Neural cell (in vitro differentiated cells): ENCODE data around the gene ZSWIM1. TPM values are rescaled to one million over a fixed set of nuclear protein-coding genes. Genes with fewer than 3 reads are reported as not detected.

ENCODE experiments used
- H2AFZ ChIP-seq: fragments of 200-600, 300-800 bp; sonication (generic), shearing (Covaris generic); 2 replicates; pipeline ENCODE4 v1.6.0; 2014; ENCODE audit warnings: low read depth, mild to moderate bottlenecking, antibody characterized with exemption, low read length, moderate library complexity
- H3F3A ChIP-seq: fragments of 200-600 bp; shearing (Covaris generic); 2 replicates; pipeline ENCODE4 v1.6.1; 2016; ENCODE audit warnings: mild to moderate bottlenecking, moderate library complexity, mixed read lengths, antibody characterized with exemption, low read length; ENCODE audit not compliant: insufficient read depth, poor library complexity, severe bottlenecking
- H3K27ac ChIP-seq: fragments of 200-600, 300-800 bp; sonication (generic), shearing (Covaris generic); 2 replicates; pipeline ENCODE4 v1.5.1; 2014; ENCODE audit warnings: mild to moderate bottlenecking, low read length, moderate library complexity
- H3K27me3 ChIP-seq: fragments of 300-800, 200-600 bp; sonication (generic), shearing (Covaris generic); 2 replicates; pipeline ENCODE4 v1.6.0; 2014; ENCODE audit warnings: mild to moderate bottlenecking, low read depth, low read length, moderate library complexity; ENCODE audit not compliant: insufficient read depth
- H3K36me3 ChIP-seq: fragments of 300-800, 200-600 bp; sonication (generic), shearing (Covaris generic); 2 replicates; pipeline ENCODE4 v1.5.1; 2014; ENCODE audit warnings: mild to moderate bottlenecking, antibody characterized with exemption, low read length, moderate library complexity; ENCODE audit not compliant: insufficient read depth
- H3K4me2 ChIP-seq: fragments of 300-800, 200-600 bp; sonication (generic), shearing (Covaris generic); 2 replicates; pipeline ENCODE4 v1.6.0; 2014; ENCODE audit warnings: mild to moderate bottlenecking, low read length
- H3K4me3 ChIP-seq: fragments of 300-800, 200-600 bp; sonication (generic), shearing (Covaris generic); 2 replicates; pipeline ENCODE4 v1.5.1; 2014; ENCODE audit warnings: mild to moderate bottlenecking, low read length, moderate library complexity
- H3K79me2 ChIP-seq: fragments of 200-600 bp; shearing (Covaris generic); replicated peaks from 2 replicates; pipeline ENCODE4 v1.6.0; 2014; ENCODE audit warnings: mild to moderate bottlenecking, low read length, moderate library complexity; ENCODE audit not compliant: insufficient read depth
- H3K9ac ChIP-seq: fragments of 300-800, 200-600 bp; sonication (generic), shearing (Covaris generic); 2 replicates; pipeline ENCODE4 v1.6.1; 2016; ENCODE audit warnings: mild to moderate bottlenecking, low read length, mixed read lengths
- H3K9me2 ChIP-seq: fragments of 200-600 bp; shearing (Covaris generic); 2 replicates; pipeline ENCODE4 v1.6.1; 2016; ENCODE audit warnings: mild to moderate bottlenecking, low read length, mixed read lengths; ENCODE audit not compliant: insufficient read depth
- H3K9me3 ChIP-seq: fragments of 200-600, 300-800 bp; sonication (generic), shearing (Covaris generic); 2 replicates; pipeline ENCODE4 v1.6.1; 2016; ENCODE audit warnings: mild to moderate bottlenecking, mixed run types, low read length, moderate library complexity, mixed read lengths
- H4K20me1 ChIP-seq: fragments of 200-600 bp; shearing (Covaris generic); 2 replicates; pipeline ENCODE4 v1.6.1; 2016; ENCODE audit warnings: mild to moderate bottlenecking, mixed run types; ENCODE audit not compliant: insufficient read depth
- CTCF ChIP-seq: fragments of 450-650 bp; IDR thresholded peaks from 2 replicates; pipeline ENCODE4 v1.5.1; 2014; ENCODE audit warnings: antibody characterized with exemption, mild to moderate bottlenecking, moderate library complexity; ENCODE audit not compliant: poor library complexity, severe bottlenecking
- EP300 ChIP-seq: fragments of 450-650 bp; conservative IDR thresholded peaks from 2 replicates; pipeline ENCODE4 v1.6.1; 2014; ENCODE audit warnings: antibody characterized with exemption, mild to moderate bottlenecking, moderate library complexity; ENCODE audit not compliant: poor library complexity, severe bottlenecking
- EZH2 ChIP-seq: fragments of 200-600, 300-800 bp; shearing (Covaris generic), sonication (generic); IDR thresholded peaks from 2 replicates; pipeline ENCODE4 v1.6.1; 2014; ENCODE audit warnings: antibody characterized with exemption, low read length, borderline replicate concordance, mild to moderate bottlenecking; ENCODE audit not compliant: insufficient read depth, poor library complexity, severe bottlenecking
- MXI1 ChIP-seq: fragments of 450-650 bp; conservative IDR thresholded peaks from 2 replicates; pipeline ENCODE4 v1.6.1; 2014; ENCODE audit warnings: antibody characterized with exemption, mild to moderate bottlenecking; ENCODE audit not compliant: poor library complexity, severe bottlenecking
- POLR2AphosphoS5 ChIP-seq: IDR thresholded peaks from 2 replicates; pipeline ENCODE4 v1.6.1; 2012
- RAD21 ChIP-seq: fragments of 450-650 bp; conservative IDR thresholded peaks from 2 replicates; pipeline ENCODE4 v1.6.1; 2014; ENCODE audit warnings: antibody characterized with exemption, mild to moderate bottlenecking, moderate library complexity
- SMC3 ChIP-seq: fragments of 450-650 bp; conservative IDR thresholded peaks from 2 replicates; pipeline ENCODE4 v1.6.1; 2014; ENCODE audit warnings: antibody characterized with exemption, mild to moderate bottlenecking, moderate library complexity; ENCODE audit not compliant: poor library complexity
- TAF1 ChIP-seq: IDR thresholded peaks from 2 replicates; pipeline ENCODE4 v1.6.1; 2012; ENCODE audit warnings: low read depth
- polyA plus RNA-seq: library from polyadenylated mRNA; depleted of rRNA; stranded (reverse); fragments of >200 nt; gene quantifications from 2 replicates; pipeline ENCODE4 v1.2.3, GENCODE V29; 2014
- TF ChIP-seq, protein P1 (sequence below): IDR thresholded peaks from 2 replicates; pipeline ENCODE4 v1.6.1; 2012; ENCODE audit warnings: borderline replicate concordance

Gene ZSWIM1
- polyA plus RNA-seq, 1 donor from 2014 or later: 3.3 TPM

DNA sequence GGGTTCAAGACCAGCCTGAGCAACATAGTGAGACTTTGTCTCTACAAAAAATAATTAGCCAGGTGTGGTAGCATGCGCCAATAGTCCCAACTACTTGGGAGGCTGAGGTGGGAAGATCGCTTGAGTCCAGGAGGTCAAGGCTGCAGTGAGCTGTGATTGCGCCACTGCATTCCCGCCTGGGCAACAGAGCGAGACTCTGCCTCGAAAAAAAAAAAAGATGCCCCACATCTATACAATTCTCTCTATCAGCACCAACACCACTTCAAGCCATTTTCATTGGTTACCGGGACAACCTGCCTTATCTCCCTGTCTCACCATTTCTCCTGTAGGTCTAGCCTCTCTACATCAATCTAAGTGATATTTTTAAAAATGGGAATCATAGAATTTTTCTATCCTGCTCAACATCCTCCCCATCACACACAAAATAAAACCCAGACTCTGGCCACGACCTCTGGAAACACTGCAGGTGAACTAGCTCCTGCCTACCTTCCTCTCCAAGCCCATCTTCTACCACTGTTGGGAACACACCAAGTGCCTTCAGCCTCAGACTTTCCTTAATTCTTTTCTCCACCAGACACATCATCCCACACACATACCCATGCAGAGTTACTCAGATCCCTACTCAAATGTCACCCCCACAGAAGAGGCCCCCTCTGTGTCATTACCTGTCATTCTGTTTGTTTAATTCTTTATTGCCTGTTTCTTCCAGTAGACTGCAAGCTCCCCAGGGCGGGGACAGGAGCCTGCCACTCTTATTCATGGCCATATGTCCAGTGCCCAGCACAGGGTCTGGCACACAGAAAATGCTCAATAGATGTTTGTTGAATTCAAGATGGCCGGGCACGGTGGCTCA, 40.5 kb downstream of the ZSWIM1 start:
- no peaks in the 10 kb centered on the region for H4K20me1 ChIP-seq
- no peak overlapping the region for H3K9ac ChIP-seq
- H3K79me2 ChIP-seq: no peaks in the 10 kb centered on the region
- no peaks in the 10 kb centered on the region for H3F3A ChIP-seq
- H3K27me3 ChIP-seq: no peaks in the 10 kb centered on the region
- TF ChIP-seq EZH2 (no peak), TAF1 (no peak), POLR2AphosphoS5 (no peak), SMC3 (no peak), EP300 (no peak), MXI1 (no peak), CTCF (no peak), RAD21 (no peak)
- TF ChIP-seq, protein P1, sequence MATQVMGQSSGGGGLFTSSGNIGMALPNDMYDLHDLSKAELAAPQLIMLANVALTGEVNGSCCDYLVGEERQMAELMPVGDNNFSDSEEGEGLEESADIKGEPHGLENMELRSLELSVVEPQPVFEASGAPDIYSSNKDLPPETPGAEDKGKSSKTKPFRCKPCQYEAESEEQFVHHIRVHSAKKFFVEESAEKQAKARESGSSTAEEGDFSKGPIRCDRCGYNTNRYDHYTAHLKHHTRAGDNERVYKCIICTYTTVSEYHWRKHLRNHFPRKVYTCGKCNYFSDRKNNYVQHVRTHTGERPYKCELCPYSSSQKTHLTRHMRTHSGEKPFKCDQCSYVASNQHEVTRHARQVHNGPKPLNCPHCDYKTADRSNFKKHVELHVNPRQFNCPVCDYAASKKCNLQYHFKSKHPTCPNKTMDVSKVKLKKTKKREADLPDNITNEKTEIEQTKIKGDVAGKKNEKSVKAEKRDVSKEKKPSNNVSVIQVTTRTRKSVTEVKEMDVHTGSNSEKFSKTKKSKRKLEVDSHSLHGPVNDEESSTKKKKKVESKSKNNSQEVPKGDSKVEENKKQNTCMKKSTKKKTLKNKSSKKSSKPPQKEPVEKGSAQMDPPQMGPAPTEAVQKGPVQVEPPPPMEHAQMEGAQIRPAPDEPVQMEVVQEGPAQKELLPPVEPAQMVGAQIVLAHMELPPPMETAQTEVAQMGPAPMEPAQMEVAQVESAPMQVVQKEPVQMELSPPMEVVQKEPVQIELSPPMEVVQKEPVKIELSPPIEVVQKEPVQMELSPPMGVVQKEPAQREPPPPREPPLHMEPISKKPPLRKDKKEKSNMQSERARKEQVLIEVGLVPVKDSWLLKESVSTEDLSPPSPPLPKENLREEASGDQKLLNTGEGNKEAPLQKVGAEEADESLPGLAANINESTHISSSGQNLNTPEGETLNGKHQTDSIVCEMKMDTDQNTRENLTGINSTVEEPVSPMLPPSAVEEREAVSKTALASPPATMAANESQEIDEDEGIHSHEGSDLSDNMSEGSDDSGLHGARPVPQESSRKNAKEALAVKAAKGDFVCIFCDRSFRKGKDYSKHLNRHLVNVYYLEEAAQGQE: no peak
- no peak overlapping the region for H2AFZ ChIP-seq
- no peaks in the 10 kb centered on the region for H3K9me3 ChIP-seq
- H3K36me3 ChIP-seq: no peaks in the 10 kb centered on the region
- H3K9me2 ChIP-seq: no peaks in the 10 kb centered on the region
- H3K4me2 ChIP-seq: no peak overlapping the region
- H3K27ac ChIP-seq: no peak overlapping the region
- H3K4me3 ChIP-seq: no peak overlapping the region

GRCh38 chr20:45924391-45925261, 43.6 kb downstream of the ZSWIM1 start:
- Histone ChIP-seq H3K79me2 (no peaks in the 10 kb centered on the region), H3K9ac (no peak overlapping the region), H3K4me3 (no peak overlapping the region), H3K36me3 (no peaks in the 10 kb centered on the region), H4K20me1 (no peaks in the 10 kb centered on the region), H3K9me2 (no peaks in the 10 kb centered on the region), H3K9me3 (no peaks in the 10 kb centered on the region), H3K27ac (no peak overlapping the region), H3F3A (no peaks in the 10 kb centered on the region), H2AFZ (no peak overlapping the region), H3K27me3 (no peaks in the 10 kb centered on the region), H3K4me2 (no peak overlapping the region)
- TF ChIP-seq POLR2AphosphoS5 (no peak), EZH2 (no peak), SMC3 (no peak), EP300 (no peak), CTCF (no peak), RAD21 (no peak), MXI1 (no peak), TAF1 (no peak)
- TF ChIP-seq, protein P1: no peak
